GM12873 (cell line): ENCODE results near the gene KCNQ1.

Experiments
- TF ChIP-seq, protein P1 (sequence below): IDR thresholded peaks from 2 replicates; pipeline ENCODE4 v1.5.1; 2012; ENCODE audit warnings: low read depth, mild to moderate bottlenecking, moderate library complexity, low read length, control low read depth; ENCODE audit not compliant: insufficient read depth; ENCODE audit errors: missing control alignments

KCNQ1 gene

GRCh38 chr11:2737866-2738265 lies 293.1 kb downstream of the KCNQ1 start:
- TF ChIP-seq, protein P1, sequence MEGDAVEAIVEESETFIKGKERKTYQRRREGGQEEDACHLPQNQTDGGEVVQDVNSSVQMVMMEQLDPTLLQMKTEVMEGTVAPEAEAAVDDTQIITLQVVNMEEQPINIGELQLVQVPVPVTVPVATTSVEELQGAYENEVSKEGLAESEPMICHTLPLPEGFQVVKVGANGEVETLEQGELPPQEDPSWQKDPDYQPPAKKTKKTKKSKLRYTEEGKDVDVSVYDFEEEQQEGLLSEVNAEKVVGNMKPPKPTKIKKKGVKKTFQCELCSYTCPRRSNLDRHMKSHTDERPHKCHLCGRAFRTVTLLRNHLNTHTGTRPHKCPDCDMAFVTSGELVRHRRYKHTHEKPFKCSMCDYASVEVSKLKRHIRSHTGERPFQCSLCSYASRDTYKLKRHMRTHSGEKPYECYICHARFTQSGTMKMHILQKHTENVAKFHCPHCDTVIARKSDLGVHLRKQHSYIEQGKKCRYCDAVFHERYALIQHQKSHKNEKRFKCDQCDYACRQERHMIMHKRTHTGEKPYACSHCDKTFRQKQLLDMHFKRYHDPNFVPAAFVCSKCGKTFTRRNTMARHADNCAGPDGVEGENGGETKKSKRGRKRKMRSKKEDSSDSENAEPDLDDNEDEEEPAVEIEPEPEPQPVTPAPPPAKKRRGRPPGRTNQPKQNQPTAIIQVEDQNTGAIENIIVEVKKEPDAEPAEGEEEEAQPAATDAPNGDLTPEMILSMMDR, result no peak

DNA sequence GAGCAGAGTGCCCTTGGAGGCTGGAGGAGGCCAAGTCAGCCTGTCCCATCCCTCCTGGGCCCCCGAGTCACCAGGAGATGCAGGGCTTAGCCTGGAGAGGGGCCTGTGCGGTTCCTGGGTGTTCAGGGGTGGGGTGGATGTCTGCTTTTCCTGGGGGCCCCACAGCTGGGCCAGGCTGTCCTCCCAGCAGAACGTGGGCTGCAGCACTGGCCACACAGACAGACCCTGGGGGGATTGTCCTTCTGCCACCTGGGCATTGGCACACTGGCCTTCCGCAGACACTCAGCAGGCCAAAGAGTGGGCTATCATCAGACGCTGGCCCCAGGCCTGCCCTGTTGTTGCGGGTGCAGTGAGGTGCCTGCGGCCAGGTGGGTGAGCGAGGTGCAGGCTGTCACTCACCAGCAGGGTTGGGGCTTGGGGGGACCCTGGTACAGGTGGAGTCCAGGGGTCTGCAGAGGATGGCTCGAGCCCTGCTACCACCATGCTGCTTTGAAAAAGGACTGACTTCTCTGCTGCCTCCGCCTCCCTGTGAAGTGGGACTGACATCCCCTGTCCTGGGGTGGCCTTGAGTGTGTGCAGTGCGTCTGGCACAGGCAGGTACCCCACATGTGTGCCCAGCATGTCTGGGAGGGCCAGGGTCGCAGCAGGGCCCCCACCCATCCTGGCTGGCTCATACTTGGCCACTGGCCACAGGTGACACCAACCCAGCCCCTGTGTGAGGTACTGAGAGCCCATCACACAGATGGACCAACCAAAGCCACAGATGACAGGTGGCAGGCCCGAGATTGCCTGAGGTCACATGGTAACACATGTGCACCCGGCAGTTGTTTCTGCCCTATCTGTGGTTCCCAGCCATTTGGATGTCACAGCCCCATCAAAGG lies 294.0 kb downstream of the KCNQ1 start:
- TF ChIP-seq, protein P1, result no peak

- TF ChIP-seq, protein P1, result no peak
Measured at GRCh38 chr11:2739531-2740274, 294.9 kb downstream of the KCNQ1 start.

GRCh38 chr11:2740275-2740940 lies 295.6 kb downstream of the KCNQ1 start:
- TF ChIP-seq, protein P1, result no peak

DNA sequence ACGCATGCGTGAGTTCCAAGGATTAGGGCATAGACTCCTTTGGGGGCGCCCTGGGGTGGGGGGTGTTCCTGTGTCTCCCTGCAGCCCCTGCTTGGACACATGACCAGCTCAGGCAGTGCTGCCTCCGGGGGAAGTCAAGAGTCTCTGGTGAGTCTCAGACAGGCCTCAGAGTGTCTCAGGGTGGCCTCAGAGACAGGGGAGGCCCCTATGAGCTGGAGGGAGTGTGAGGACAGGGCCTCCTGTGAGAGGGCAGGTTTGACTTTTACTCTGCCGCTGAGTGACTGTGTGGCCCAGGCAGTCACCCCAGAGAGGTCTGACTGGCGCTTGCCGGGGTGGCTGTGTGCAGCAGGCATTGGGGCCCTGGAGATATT lies 296.2 kb downstream of the KCNQ1 start:
- TF ChIP-seq, protein P1, result no peak

- TF ChIP-seq, protein P1, result no peak
Measured at GRCh38 chr11:2741377-2742131, 296.7 kb downstream of the KCNQ1 start.

- TF ChIP-seq, protein P1, result no peak
Measured at GRCh38 chr11:2742201-2742600, 297.4 kb downstream of the KCNQ1 start.
